A549 (cell line): Measurements from ENCODE around the gene SINHCAF. TPM values are rescaled to one million over a fixed set of nuclear protein-coding genes. Genes with fewer than 3 reads are reported as not detected.

Experiments
- ATAC-seq, 2 experiments: fragments of 200-7000 bp in 1 of 2; fragments of >200 bp in 1 of 2; cut with Nextera tagmentation in 1 of 2; cut with Tn5 transposase in 1 of 2; 3 replicates each; pipeline versions ENCODE4 v1.8.0 to v1.9.1; 2018 to 2020; ENCODE audit warnings: mild to moderate bottlenecking in 1 of 2, moderate library complexity in 1 of 2
- CTCF ChIA-PET: fragments of 300-600 bp; sonication (Branson Sonifier 250); formaldehyde crosslinking; extraction: SDS; loops from one replicate; lab custom pipeline; 2021; ENCODE audit warnings: antibody characterized with exemption, inconsistent platforms; lab: Yijun Ruan, JAX
- POLR2A ChIA-PET: fragments of 350-600 bp; formaldehyde crosslinking; extraction: SDS; loops from one replicate; lab custom pipeline; 2021; ENCODE audit warnings: antibody characterized with exemption, inconsistent platforms; lab: Yijun Ruan, JAX
- DNase-seq, 2 experiments: peaks; one replicate each; pipeline versions ENCODE4 v3.0.0 to v3.0.0-alpha.2; 2011 to 2016; ENCODE audit warnings: low read depth in 1 of 2, low spot score in 1 of 2
- FAIRE-seq: peaks from 2 replicates; lab custom pipeline; 2011; peaks lifted over from hg19 to GRCh38; lab: Jason Lieb, UNC
- H3K27ac ChIP-seq, 2 experiments: fragments of >200 bp; sonication (Bioruptor Twin); formaldehyde crosslinking; 3 replicates each; pipeline ENCODE4 v1.5.1; 2016 to 2017
- H3K4me1 ChIP-seq: fragments of >200 bp; sonication (Bioruptor Twin); formaldehyde crosslinking; 3 replicates; pipeline ENCODE4 v1.6.1; 2016
- H3K4me2 ChIP-seq: fragments of >200 bp; sonication (Bioruptor Twin); formaldehyde crosslinking; 3 replicates; pipeline ENCODE4 v1.6.1; 2016
- H3K4me3 ChIP-seq: fragments of >200 bp; sonication (Bioruptor Twin); formaldehyde crosslinking; 3 replicates; pipeline ENCODE4 v1.5.1; 2016
- H3K9me3 ChIP-seq: fragments of >200 bp; sonication (Bioruptor Twin); formaldehyde crosslinking; 3 replicates; pipeline ENCODE4 v1.6.1; 2016
- ESRRA ChIP-seq: fragments of 150-350 bp; IDR thresholded peaks from 2 replicates; pipeline ENCODE4 v1.6.1; 2014; ENCODE audit warnings: mild to moderate bottlenecking, low read length, borderline replicate concordance
- FOSB ChIP-seq: fragments of 250-450 bp; sonication (Bioruptor Pico); IDR thresholded peaks from 2 replicates; pipeline ENCODE4 v1.5.0; 2020; ENCODE audit warnings: mild to moderate bottlenecking, moderate library complexity
- FOSL2 ChIP-seq, 2 experiments: fragments of 450-650 bp in 1 of 2; fragments of >200 bp in 1 of 2; sonication (Bioruptor Twin) in 1 of 2; formaldehyde crosslinking; IDR thresholded peaks; 2 replicates each; pipeline versions ENCODE4 v1.5.0 to v1.6.1; 2016 to 2020; ENCODE audit warnings: mild to moderate bottlenecking in 1 of 2, moderate library complexity in 1 of 2
- GATA3 ChIP-seq: IDR thresholded peaks from 2 replicates; pipeline ENCODE4 v1.6.1; 2012; ENCODE audit warnings: borderline replicate concordance
- HMGXB4 ChIP-seq: fragments of 250-450 bp; sonication (Bioruptor Pico); IDR thresholded peaks from 2 replicates; pipeline ENCODE4 v1.5.0; 2021; ENCODE audit warnings: mild to moderate bottlenecking, moderate library complexity, borderline replicate concordance
- HOXB13 ChIP-seq: fragments of 250-450 bp; sonication (Bioruptor Pico); IDR thresholded peaks from 2 replicates; pipeline ENCODE4 v1.5.0; 2020; ENCODE audit warnings: low read depth, mild to moderate bottlenecking, moderate library complexity
- HOXB5 ChIP-seq: fragments of 250-450 bp; sonication (Bioruptor Pico); IDR thresholded peaks from 2 replicates; pipeline ENCODE4 v1.5.0; 2020; ENCODE audit warnings: mild to moderate bottlenecking, moderate library complexity
- MAFK ChIP-seq: fragments of 450-650 bp; IDR thresholded peaks from 2 replicates; pipeline ENCODE4 v1.6.1; 2014; ENCODE audit not compliant: partially characterized antibody
- MAZ ChIP-seq: fragments of 150-350 bp; IDR thresholded peaks from 2 replicates; pipeline ENCODE4 v1.6.1; 2014; ENCODE audit warnings: antibody characterized with exemption, low read depth, low read length, borderline replicate concordance
- MYC ChIP-seq: IDR thresholded peaks from 2 replicates; pipeline ENCODE4 v1.6.1; 2012; ENCODE audit warnings: mild to moderate bottlenecking, inconsistent platforms, low read length, improper control_type of control experiment, borderline replicate concordance
- NFE2L2 ChIP-seq: fragments of 150-350 bp; conservative IDR thresholded peaks from 2 replicates; pipeline ENCODE4 v1.6.1; 2014; ENCODE audit warnings: low read length
- PBX3 ChIP-seq: IDR thresholded peaks from 2 replicates; pipeline ENCODE4 v1.6.1; 2012
- PHF8 ChIP-seq: fragments of 200-600 bp; sonication (generic); IDR thresholded peaks from 2 replicates; pipeline ENCODE4 v1.6.1; 2016; ENCODE audit warnings: low read depth, mild to moderate bottlenecking, antibody characterized with exemption, moderate library complexity, borderline replicate concordance
- RAD21 ChIP-seq, 2 experiments: fragments of >200 bp in 1 of 2; sonication (Bioruptor Twin) in 1 of 2; formaldehyde crosslinking in 1 of 2; IDR thresholded peaks in 1 of 2; conservative IDR thresholded peaks in 1 of 2; 2 replicates in 1 of 2; 3 replicates in 1 of 2; pipeline ENCODE4 v1.6.1; 2012 to 2018; ENCODE audit warnings: inconsistent platforms in 1 of 2
- RARB ChIP-seq: fragments of 250-450 bp; sonication (Bioruptor Pico); IDR thresholded peaks from 2 replicates; pipeline ENCODE4 v1.8.0; 2021; ENCODE audit warnings: mild to moderate bottlenecking, moderate library complexity
- RNF2 ChIP-seq: fragments of 200-600 bp; sonication (generic); IDR thresholded peaks from 2 replicates; pipeline ENCODE4 v1.6.1; 2016; ENCODE audit warnings: low read depth, mild to moderate bottlenecking, antibody characterized with exemption, moderate library complexity, borderline replicate concordance
- SMC3 ChIP-seq: fragments of >200 bp; sonication (Bioruptor Twin); formaldehyde crosslinking; IDR thresholded peaks from 3 replicates; pipeline ENCODE4 v1.6.1; 2018; ENCODE audit warnings: inconsistent platforms
- ZC3H11A ChIP-seq: fragments of 450-650 bp; IDR thresholded peaks from 2 replicates; pipeline ENCODE4 v1.6.1; 2014; ENCODE audit warnings: antibody characterized with exemption, mild to moderate bottlenecking
- ZSCAN20 ChIP-seq: fragments of 250-450 bp; sonication (Bioruptor Pico); IDR thresholded peaks from 2 replicates; pipeline ENCODE4 v1.8.0; 2022; ENCODE audit warnings: mild to moderate bottlenecking, moderate library complexity
- WGBS: methylation state at CpG from one replicate; pipeline ENCODE4 v1.1.6; 2017; ENCODE audit errors: missing lambda C conversion rate; 5-methylcytosine and 5-hydroxymethylcytosine counted together
- polyA plus RNA-seq, 4 experiments: library from polyadenylated mRNA; depleted of rRNA in 3 of 4; stranded (reverse); fragments of >200 nt; fragmentation: RNase III in 1 of 4; extraction: RNeasy Plus Mini Kit Qiagen cat#74134 plus additional on column Dnase treatment in 1 of 4; gene quantifications; 2 replicates in 3 of 4; 3 replicates in 1 of 4; pipeline ENCODE4 v1.2.3, GENCODE V29; 2011 to 2017
- TF ChIP-seq, protein P1 (sequence below): IDR thresholded peaks from 2 replicates; pipeline ENCODE4 v1.6.1; 2012; ENCODE audit warnings: low read depth, borderline replicate concordance
- TF ChIP-seq, protein P2 (sequence below): fragments of 450-650 bp; IDR thresholded peaks from 2 replicates; pipeline ENCODE4 v1.6.1; 2014; ENCODE audit warnings: antibody characterized with exemption
- TF ChIP-seq, protein P3 (sequence below): fragments of 150-350 bp; IDR thresholded peaks from 2 replicates; pipeline ENCODE4 v1.6.1; 2014; ENCODE audit warnings: low read depth, mild to moderate bottlenecking, low read length

Gene SINHCAF
- polyA plus RNA-seq, 2 of the 4 experiments (the other 2 are of a cell fraction), result 38.8 to 106 TPM

GRCh38 chr12:31308116-31308515 lies 17.8 kb downstream of the SINHCAF start (continued):
- no peak for TF ChIP-seq PHF8
- TF ChIP-seq ZSCAN20 (CRISPR knock-in tag), result no peak
- TF ChIP-seq GATA3, result no peak
- TF ChIP-seq FOSL2 (IDR thresholded peaks at IDR 0.05), result no peak
- TF ChIP-seq FOSL2 (CRISPR knock-in tag; IDR thresholded peaks at IDR 0.05), result no peak
- TF ChIP-seq HOXB13 (CRISPR knock-in tag), result no peak
- TF ChIP-seq MYC, result no peak

- DNase-seq, result no peak
- POLR2A ChIA-PET, result no interaction called here
- Histone ChIP-seq H3K4me1 (peaks cover 21% of the 10 kb centered on the region), H3K9me3 (no peaks in the 10 kb centered on the region), H3K4me3 (no peak overlapping the region), H3K27ac (no peak overlapping the region), H3K4me2 (no peak overlapping the region)
- WGBS, result 89% methylated on average over 1 of the region's 1 CpG
- peak in 1 of 2 experiments; percentile 25; a peak in 1 of 6 replicates for ATAC-seq
- no peak for FAIRE-seq
- TF ChIP-seq MAZ (no peak), RNF2 (no peak), RARB (CRISPR knock-in tag) (no peak), HOXB13 (CRISPR knock-in tag) (no peak), PBX3 (no peak), ESRRA (no peak), NFE2L2 (no peak), MAFK (no peak), RAD21 (conservative IDR thresholded peaks at IDR 0.05 in 1 of 2, IDR thresholded peaks at IDR 0.05 in 1 of 2) (no peak), HOXB5 (CRISPR knock-in tag) (no peak), SMC3 (no peak), FOSB (CRISPR knock-in tag) (no peak), ZC3H11A (no peak), HMGXB4 (CRISPR knock-in tag) (no peak)
- TF ChIP-seq, protein P1, sequence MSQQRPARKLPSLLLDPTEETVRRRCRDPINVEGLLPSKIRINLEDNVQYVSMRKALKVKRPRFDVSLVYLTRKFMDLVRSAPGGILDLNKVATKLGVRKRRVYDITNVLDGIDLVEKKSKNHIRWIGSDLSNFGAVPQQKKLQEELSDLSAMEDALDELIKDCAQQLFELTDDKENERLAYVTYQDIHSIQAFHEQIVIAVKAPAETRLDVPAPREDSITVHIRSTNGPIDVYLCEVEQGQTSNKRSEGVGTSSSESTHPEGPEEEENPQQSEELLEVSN, result no peak
- TF ChIP-seq, protein P2, sequence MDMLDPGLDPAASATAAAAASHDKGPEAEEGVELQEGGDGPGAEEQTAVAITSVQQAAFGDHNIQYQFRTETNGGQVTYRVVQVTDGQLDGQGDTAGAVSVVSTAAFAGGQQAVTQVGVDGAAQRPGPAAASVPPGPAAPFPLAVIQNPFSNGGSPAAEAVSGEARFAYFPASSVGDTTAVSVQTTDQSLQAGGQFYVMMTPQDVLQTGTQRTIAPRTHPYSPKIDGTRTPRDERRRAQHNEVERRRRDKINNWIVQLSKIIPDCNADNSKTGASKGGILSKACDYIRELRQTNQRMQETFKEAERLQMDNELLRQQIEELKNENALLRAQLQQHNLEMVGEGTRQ, result no peak
- TF ChIP-seq, protein P3, sequence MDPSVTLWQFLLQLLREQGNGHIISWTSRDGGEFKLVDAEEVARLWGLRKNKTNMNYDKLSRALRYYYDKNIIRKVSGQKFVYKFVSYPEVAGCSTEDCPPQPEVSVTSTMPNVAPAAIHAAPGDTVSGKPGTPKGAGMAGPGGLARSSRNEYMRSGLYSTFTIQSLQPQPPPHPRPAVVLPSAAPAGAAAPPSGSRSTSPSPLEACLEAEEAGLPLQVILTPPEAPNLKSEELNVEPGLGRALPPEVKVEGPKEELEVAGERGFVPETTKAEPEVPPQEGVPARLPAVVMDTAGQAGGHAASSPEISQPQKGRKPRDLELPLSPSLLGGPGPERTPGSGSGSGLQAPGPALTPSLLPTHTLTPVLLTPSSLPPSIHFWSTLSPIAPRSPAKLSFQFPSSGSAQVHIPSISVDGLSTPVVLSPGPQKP, result no peak
- TF ChIP-seq, all 56 proteins: peak for 0
- CTCF ChIA-PET, result no interaction called here
These were observed 19.1 kb downstream of the SINHCAF start for GRCh38 chr12:31306866-31307265.
